OCI-LY3 (cell line): Measurements from ENCODE around the gene NDUFV1.

Experiments
- H2AFZ ChIP-seq: fragments of 200-600, 300-600 bp; shearing (Covaris generic); 2 replicates; pipeline ENCODE4 v1.6.0; 2014; ENCODE audit warnings: antibody characterized with exemption, low read depth, low read length
- H3K27ac ChIP-seq: fragments of 200-600, 300-600 bp; sonication (generic); 2 replicates; pipeline ENCODE4 v1.5.1; 2014; ENCODE audit warnings: mild to moderate bottlenecking, low read length, moderate library complexity, mixed read lengths
- H3K27me3 ChIP-seq: fragments of 200-600, 300-600 bp; sonication (generic); 2 replicates; pipeline ENCODE4 v1.6.1; 2014; ENCODE audit warnings: low read depth, low read length, mixed read lengths
- H3K36me3 ChIP-seq: fragments of 200-600, 300-600 bp; sonication (generic); replicated peaks from 2 replicates; pipeline ENCODE3; 2014; ENCODE audit warnings: low read depth, low read length, mixed read lengths
- H3K4me1 ChIP-seq: fragments of 300-600, 200-600 bp; sonication (generic); 2 replicates; pipeline ENCODE4 v1.6.1; 2014; ENCODE audit warnings: low read length, mixed read lengths
- H3K4me2 ChIP-seq: fragments of 200-600, 300-600 bp; sonication (generic); 2 replicates; pipeline ENCODE4 v1.6.1; 2014; ENCODE audit warnings: low read length, mixed read lengths
- H3K4me3 ChIP-seq: fragments of 300-600, 200-600 bp; sonication (generic); 2 replicates; pipeline ENCODE4 v1.5.1; 2014; ENCODE audit warnings: antibody characterized with exemption, mild to moderate bottlenecking, low read length, moderate library complexity
- H3K79me2 ChIP-seq: fragments of 300-600, 200-600 bp; shearing (Covaris generic); 2 replicates; pipeline ENCODE4 v1.6.1; 2014; ENCODE audit warnings: mild to moderate bottlenecking, low read length, mixed read lengths
- H3K9ac ChIP-seq: fragments of 300-600, 200-600 bp; shearing (Covaris generic); 2 replicates; pipeline ENCODE4 v1.6.0; 2014; ENCODE audit warnings: mild to moderate bottlenecking, low read length, moderate library complexity
- H3K9me3 ChIP-seq: fragments of 200-600, 300-600 bp; shearing (Covaris generic); 2 replicates; pipeline ENCODE4 v1.6.1; 2014; ENCODE audit warnings: low read length, mixed read lengths; ENCODE audit not compliant: insufficient read depth
- H4K20me1 ChIP-seq: fragments of 200-600, 300-600 bp; sonication (generic); 2 replicates; pipeline ENCODE4 v1.6.1; 2016; ENCODE audit warnings: low read length, mixed read lengths; ENCODE audit not compliant: insufficient read depth
- EZH2phosphoT487 ChIP-seq: fragments of 200-600 bp; shearing (Covaris generic); IDR thresholded peaks from 2 replicates; pipeline ENCODE4 v1.6.1; 2018; ENCODE audit warnings: antibody characterized with exemption, mixed run types, low read depth
- TF ChIP-seq, protein P1 (sequence below): fragments of 200-600, 300-600 bp; sonication (generic); IDR thresholded peaks from 2 replicates; pipeline ENCODE4 v1.5.1; 2014; ENCODE audit warnings: antibody characterized with exemption, low read length, low read depth

The NDUFV1 gene

GRCh38 chr11:67572747-67573419, 33.9 kb upstream of the NDUFV1 start:
- H3K4me1 ChIP-seq = peaks cover 6% of the 10 kb centered on the region
- no peaks in the 10 kb centered on the region for H3K79me2 ChIP-seq
- peaks cover 51% of the 10 kb centered on the region for H3K27me3 ChIP-seq
- H3K9ac ChIP-seq = no peak overlapping the region
- no peak overlapping the region for H3K27ac ChIP-seq
- H3K36me3 ChIP-seq = no peaks in the 10 kb centered on the region
- peak overlapping the region; percentile 55 for H3K4me2 ChIP-seq
- H3K4me3 ChIP-seq = peak overlapping the region; percentile 44
- H2AFZ ChIP-seq = no peak overlapping the region
- TF ChIP-seq EZH2phosphoT487 = no peak
- TF ChIP-seq, protein P1, sequence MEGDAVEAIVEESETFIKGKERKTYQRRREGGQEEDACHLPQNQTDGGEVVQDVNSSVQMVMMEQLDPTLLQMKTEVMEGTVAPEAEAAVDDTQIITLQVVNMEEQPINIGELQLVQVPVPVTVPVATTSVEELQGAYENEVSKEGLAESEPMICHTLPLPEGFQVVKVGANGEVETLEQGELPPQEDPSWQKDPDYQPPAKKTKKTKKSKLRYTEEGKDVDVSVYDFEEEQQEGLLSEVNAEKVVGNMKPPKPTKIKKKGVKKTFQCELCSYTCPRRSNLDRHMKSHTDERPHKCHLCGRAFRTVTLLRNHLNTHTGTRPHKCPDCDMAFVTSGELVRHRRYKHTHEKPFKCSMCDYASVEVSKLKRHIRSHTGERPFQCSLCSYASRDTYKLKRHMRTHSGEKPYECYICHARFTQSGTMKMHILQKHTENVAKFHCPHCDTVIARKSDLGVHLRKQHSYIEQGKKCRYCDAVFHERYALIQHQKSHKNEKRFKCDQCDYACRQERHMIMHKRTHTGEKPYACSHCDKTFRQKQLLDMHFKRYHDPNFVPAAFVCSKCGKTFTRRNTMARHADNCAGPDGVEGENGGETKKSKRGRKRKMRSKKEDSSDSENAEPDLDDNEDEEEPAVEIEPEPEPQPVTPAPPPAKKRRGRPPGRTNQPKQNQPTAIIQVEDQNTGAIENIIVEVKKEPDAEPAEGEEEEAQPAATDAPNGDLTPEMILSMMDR = peak; percentile 69
- H3K9me3 ChIP-seq = no peaks in the 10 kb centered on the region
- no peaks in the 10 kb centered on the region for H4K20me1 ChIP-seq

DNA sequence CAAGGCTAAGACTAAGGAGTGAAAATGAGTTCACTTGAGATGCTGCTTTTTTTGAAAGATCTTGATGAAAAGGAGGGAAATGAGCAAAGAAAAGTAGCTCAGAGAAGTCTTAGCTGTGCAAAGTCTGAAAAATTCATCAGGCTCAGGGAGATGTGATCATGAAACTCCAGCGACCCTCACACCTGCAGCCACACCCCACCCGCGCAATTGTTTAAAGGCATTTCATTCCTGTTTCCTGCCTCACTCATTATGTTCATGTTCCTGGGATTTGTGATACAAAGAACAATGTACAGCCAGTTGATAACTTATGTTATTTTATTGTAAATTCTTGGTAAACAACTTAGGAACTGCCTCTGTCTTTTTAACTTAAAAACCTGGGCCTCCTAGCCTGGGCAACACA, 31.8 kb upstream of the NDUFV1 start:
- no peak overlapping the region for H3K9ac ChIP-seq
- no peaks in the 10 kb centered on the region for H3K36me3 ChIP-seq
- H2AFZ ChIP-seq = no peak overlapping the region
- H3K4me2 ChIP-seq = no peak overlapping the region
- H3K27me3 ChIP-seq = peaks cover 59% of the 10 kb centered on the region
- H3K4me3 ChIP-seq = no peak overlapping the region
- H3K4me1 ChIP-seq = peaks cover 16% of the 10 kb centered on the region
- H3K9me3 ChIP-seq = no peaks in the 10 kb centered on the region
- H4K20me1 ChIP-seq = no peaks in the 10 kb centered on the region
- no peaks in the 10 kb centered on the region for H3K79me2 ChIP-seq
- no peak for TF ChIP-seq EZH2phosphoT487
- TF ChIP-seq, protein P1 = no peak
- H3K27ac ChIP-seq = no peak overlapping the region

GRCh38 chr11:67576735-67577475, 29.8 kb upstream of the NDUFV1 start:
- Histone ChIP-seq H3K4me3 (no peak overlapping the region), H3K9me3 (no peaks in the 10 kb centered on the region), H4K20me1 (no peaks in the 10 kb centered on the region), H3K27ac (no peak overlapping the region), H3K27me3 (peaks cover 56% of the 10 kb centered on the region), H2AFZ (no peak overlapping the region), H3K79me2 (no peaks in the 10 kb centered on the region), H3K4me2 (no peak overlapping the region), H3K4me1 (peaks cover 18% of the 10 kb centered on the region), H3K36me3 (no peaks in the 10 kb centered on the region), H3K9ac (no peak overlapping the region)
- TF ChIP-seq EZH2phosphoT487 = no peak
- TF ChIP-seq, protein P1 = peak; percentile 45

DNA sequence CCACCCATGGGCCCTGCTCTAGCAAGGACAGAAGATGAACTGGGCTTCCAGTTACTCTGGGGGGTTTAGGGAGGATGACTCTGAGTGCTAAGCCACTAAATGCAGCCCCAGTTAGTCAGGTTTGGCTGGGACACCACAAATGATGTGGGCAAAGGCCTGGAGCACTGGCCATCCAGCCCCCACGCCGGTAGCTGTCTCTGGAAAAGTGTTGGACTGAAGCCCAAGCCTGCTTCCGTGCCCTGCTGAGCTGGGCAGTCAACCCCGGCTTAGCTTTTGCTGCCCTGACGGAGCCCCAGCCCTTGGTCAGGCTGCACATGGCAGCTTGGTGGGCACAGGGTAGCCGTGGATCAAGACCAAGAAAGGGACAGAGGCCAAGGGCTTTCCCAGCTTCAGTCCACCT, 28.8 kb upstream of the NDUFV1 start:
- TF ChIP-seq EZH2phosphoT487 = no peak
- TF ChIP-seq, protein P1 = no peak
- Histone ChIP-seq H3K27me3 (peaks cover 59% of the 10 kb centered on the region), H3K4me2 (no peak overlapping the region), H2AFZ (no peak overlapping the region), H3K4me3 (no peak overlapping the region), H3K27ac (no peak overlapping the region), H3K4me1 (peaks cover 25% of the 10 kb centered on the region), H3K36me3 (no peaks in the 10 kb centered on the region), H4K20me1 (no peaks in the 10 kb centered on the region), H3K9me3 (no peaks in the 10 kb centered on the region), H3K9ac (no peak overlapping the region), H3K79me2 (peaks cover 4% of the 10 kb centered on the region)
